HEK293 (cell line): Measurements from ENCODE around the gene SPATA7.

ENCODE experiments used
- CTCF ChIP-seq: fragments of 450-650 bp; formaldehyde crosslinking; IDR thresholded peaks from 2 replicates; pipeline ENCODE4 v1.5.1; 2016; ENCODE audit warnings: missing biosample characterization, missing genetic modification characterization
- KLF9 ChIP-seq: fragments of 450-650 bp; formaldehyde crosslinking; IDR thresholded peaks from 2 replicates; pipeline ENCODE4 v1.5.1; 2016; ENCODE audit warnings: missing biosample characterization, missing genetic modification characterization, low read depth
- PBX3 ChIP-seq: sonication (generic); formaldehyde crosslinking; IDR thresholded peaks from 2 replicates; pipeline ENCODE4 v1.8.1; 2022; ENCODE audit warnings: mild to moderate bottlenecking, moderate library complexity, missing genetic modification reagents
- PRDM1 ChIP-seq: fragments of 450-650 bp; formaldehyde crosslinking; IDR thresholded peaks from 2 replicates; pipeline ENCODE4; 2016; ENCODE audit warnings: missing biosample characterization, missing genetic modification characterization
- TCF7L2 ChIP-seq: IDR thresholded peaks from 2 replicates; pipeline ENCODE4 v1.6.1; 2011; ENCODE audit warnings: low read depth, mild to moderate bottlenecking, inconsistent platforms, low read length, moderate library complexity, borderline replicate concordance
- ZBTB26 ChIP-seq: fragments of 450-650 bp; formaldehyde crosslinking; optimal IDR thresholded peaks from 2 replicates; pipeline ENCODE3; 2016; ENCODE audit warnings: missing biosample characterization, mild to moderate bottlenecking, missing genetic modification characterization
- ZBTB6 ChIP-seq: fragments of 450-650 bp; formaldehyde crosslinking; IDR thresholded peaks from 2 replicates; pipeline ENCODE4 v1.5.1; 2017; ENCODE audit warnings: missing biosample characterization, missing genetic modification characterization
- ZNF169 ChIP-seq: fragments of 450-650 bp; formaldehyde crosslinking; IDR thresholded peaks from 2 replicates; pipeline ENCODE4 v1.5.1; 2016; ENCODE audit warnings: missing biosample characterization, missing genetic modification characterization
- ZNF302 ChIP-seq: fragments of 450-650 bp; formaldehyde crosslinking; IDR thresholded peaks from 2 replicates; pipeline ENCODE4 v1.5.1; 2016; ENCODE audit warnings: missing biosample characterization, missing genetic modification characterization, low read depth
- ZNF510 ChIP-seq: fragments of 450-650 bp; formaldehyde crosslinking; IDR thresholded peaks from 2 replicates; pipeline ENCODE4 v1.5.1; 2018; ENCODE audit warnings: mild to moderate bottlenecking, missing genetic modification characterization, missing biosample characterization; ENCODE audit not compliant: insufficient replicate concordance
- ZNF549 ChIP-seq: fragments of 450-650 bp; IDR thresholded peaks from 2 replicates; pipeline ENCODE4 v1.5.1; 2018; ENCODE audit warnings: missing biosample characterization, missing genetic modification characterization, mild to moderate bottlenecking, inconsistent platforms, moderate library complexity
- TF ChIP-seq, protein P1 (sequence below): fragments of 450-650 bp; formaldehyde crosslinking; IDR thresholded peaks from 2 replicates; pipeline ENCODE4 v1.5.1; 2016; ENCODE audit warnings: missing biosample characterization, missing genetic modification characterization
- TF ChIP-seq, protein P2 (sequence below): fragments of 450-650 bp; formaldehyde crosslinking; IDR thresholded peaks from 2 replicates; pipeline ENCODE4 v1.5.1; 2016; ENCODE audit warnings: missing biosample characterization, missing genetic modification characterization, borderline replicate concordance

- no peak for TF ChIP-seq CTCF (tag by site-specific recombination)
- TF ChIP-seq PRDM1 = no peak
- TF ChIP-seq, protein P1, sequence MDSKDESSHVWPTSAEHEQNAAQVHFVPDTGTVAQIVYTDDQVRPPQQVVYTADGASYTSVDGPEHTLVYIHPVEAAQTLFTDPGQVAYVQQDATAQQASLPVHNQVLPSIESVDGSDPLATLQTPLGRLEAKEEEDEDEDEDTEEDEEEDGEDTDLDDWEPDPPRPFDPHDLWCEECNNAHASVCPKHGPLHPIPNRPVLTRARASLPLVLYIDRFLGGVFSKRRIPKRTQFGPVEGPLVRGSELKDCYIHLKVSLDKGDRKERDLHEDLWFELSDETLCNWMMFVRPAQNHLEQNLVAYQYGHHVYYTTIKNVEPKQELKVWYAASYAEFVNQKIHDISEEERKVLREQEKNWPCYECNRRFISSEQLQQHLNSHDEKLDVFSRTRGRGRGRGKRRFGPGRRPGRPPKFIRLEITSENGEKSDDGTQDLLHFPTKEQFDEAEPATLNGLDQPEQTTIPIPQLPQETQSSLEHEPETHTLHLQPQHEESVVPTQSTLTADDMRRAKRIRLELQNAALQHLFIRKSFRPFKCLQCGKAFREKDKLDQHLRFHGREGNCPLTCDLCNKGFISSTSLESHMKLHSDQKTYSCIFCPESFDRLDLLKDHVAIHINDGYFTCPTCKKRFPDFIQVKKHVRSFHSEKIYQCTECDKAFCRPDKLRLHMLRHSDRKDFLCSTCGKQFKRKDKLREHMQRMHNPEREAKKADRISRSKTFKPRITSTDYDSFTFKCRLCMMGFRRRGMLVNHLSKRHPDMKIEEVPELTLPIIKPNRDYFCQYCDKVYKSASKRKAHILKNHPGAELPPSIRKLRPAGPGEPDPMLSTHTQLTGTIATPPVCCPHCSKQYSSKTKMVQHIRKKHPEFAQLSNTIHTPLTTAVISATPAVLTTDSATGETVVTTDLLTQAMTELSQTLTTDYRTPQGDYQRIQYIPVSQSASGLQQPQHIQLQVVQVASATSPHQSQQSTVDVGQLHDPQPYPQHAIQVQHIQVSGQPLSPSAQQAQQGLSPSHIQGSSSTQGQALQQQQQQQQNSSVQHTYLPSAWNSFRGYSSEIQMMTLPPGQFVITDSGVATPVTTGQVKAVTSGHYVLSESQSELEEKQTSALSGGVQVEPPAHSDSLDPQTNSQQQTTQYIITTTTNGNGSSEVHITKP (tag by site-specific recombination) = no peak
- no peak for TF ChIP-seq TCF7L2
- no peak for TF ChIP-seq ZNF549 (tag by site-specific recombination)
- TF ChIP-seq ZBTB26 = no peak
- TF ChIP-seq ZNF510 = no peak
- no peak for TF ChIP-seq ZBTB6 (tag by site-specific recombination)
- TF ChIP-seq PBX3 (CRISPR knock-in tag) = no peak
- TF ChIP-seq ZNF169 (tag by site-specific recombination) = no peak
- no peak for TF ChIP-seq ZNF302
- no peak for TF ChIP-seq KLF9 (tag by site-specific recombination)
- TF ChIP-seq, protein P2, sequence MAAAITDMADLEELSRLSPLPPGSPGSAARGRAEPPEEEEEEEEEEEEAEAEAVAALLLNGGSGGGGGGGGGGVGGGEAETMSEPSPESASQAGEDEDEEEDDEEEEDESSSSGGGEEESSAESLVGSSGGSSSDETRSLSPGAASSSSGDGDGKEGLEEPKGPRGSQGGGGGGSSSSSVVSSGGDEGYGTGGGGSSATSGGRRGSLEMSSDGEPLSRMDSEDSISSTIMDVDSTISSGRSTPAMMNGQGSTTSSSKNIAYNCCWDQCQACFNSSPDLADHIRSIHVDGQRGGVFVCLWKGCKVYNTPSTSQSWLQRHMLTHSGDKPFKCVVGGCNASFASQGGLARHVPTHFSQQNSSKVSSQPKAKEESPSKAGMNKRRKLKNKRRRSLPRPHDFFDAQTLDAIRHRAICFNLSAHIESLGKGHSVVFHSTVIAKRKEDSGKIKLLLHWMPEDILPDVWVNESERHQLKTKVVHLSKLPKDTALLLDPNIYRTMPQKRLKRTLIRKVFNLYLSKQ (tag by site-specific recombination) = no peak
Measured at GRCh38 chr14:88346048-88346639, 39.3 kb upstream of the SPATA7 start.
